NK-92 treated with Interleukin-12 subunit alpha and Interleukin-12 subunit beta, amount 100 ng/mL, for 24 hours (cell line): ENCODE measurements around the gene IFNGR1.
A peak's percentile ranks its signal among the peaks of the same experiment; 100 is the strongest.
"Not testable (repeated sequence)": the region's sequence is repeated elsewhere in the genome, so short reads cannot be mapped to it uniquely, and the experiment has no call there.

Experiments used
- DNase-seq: peaks from one replicate; lab custom pipeline; 2025; lab: John Stamatoyannopoulos, UW

Gene IFNGR1

DNA sequence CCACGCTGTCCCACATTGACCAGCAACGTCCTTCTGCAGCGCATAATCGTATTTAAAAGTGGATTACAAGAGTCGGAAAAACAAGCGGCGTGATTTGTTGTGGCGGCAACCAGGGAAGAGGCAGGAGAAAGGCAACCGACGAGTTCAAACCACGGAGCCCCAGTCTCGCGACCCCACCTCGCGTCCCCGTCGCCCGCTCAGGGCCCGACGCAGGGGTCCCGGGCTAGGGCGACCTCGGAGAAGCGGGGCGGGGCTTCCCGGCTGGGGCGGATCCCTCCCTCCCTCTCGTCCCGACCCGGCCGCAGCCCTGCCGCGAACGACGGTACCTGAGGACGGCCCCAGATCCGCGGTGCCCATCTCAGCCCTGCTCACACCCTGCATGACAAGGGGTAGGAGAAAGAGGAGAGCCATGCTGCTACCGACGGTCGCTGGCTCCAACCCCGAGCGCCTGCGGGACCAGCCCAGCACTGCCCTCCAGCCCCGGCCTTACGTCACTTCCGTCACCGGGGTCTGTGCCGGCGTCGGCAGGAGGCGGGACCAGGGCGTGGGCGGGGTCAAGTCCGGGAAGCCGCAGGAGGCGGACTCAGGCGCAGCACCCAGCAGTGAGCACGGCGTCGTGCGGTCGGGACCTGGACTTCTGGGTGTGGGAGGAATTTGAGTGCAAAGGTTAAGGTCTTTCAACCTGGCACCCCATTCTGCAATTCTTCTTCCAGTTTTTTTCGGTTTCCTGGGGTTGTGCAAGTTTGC is at the start of gene IFNGR1:
Gene IFNGR1, minus strand, starts transcription at position 469 of the 747 bp plus-strand sequence. Its CDS starts 58 bp downstream, at position 411.
- DNase-seq, result peak; percentile 93

DNA sequence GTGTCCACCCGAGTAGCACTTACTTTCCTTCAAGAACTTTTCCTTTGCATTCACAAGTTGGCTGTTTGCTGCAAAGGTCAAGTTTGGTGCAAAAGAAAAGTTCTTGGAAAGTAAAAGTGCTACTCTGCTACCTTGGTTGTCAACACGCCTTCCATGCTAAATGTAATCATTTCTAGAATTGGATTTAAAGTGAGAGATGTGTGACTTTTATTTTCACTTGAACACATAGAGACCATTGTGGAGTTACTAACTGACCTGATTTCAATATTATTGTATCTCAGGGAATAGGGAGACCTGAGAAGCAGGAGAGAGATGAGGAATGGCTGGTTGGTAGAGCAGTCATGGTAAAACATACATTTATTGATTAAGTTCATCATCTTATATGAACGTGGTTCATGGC is 49.7 kb upstream of the IFNGR1 start:
- no peak for DNase-seq

DNA sequence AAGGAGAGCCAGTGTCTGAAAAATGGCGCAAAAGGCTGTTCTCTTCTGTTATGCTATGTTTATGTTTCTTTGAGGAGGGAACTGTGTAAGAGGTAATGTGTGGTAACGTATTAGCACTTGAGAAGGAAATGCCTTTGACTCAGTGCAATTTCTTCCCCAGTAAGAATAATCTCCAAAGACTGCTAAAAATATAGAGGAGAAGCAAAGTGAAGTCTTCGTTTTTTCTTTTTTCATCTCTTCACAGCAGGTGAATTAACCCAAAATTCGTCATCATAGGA is 47.1 kb upstream of the IFNGR1 start:
- no peak for DNase-seq

DNA sequence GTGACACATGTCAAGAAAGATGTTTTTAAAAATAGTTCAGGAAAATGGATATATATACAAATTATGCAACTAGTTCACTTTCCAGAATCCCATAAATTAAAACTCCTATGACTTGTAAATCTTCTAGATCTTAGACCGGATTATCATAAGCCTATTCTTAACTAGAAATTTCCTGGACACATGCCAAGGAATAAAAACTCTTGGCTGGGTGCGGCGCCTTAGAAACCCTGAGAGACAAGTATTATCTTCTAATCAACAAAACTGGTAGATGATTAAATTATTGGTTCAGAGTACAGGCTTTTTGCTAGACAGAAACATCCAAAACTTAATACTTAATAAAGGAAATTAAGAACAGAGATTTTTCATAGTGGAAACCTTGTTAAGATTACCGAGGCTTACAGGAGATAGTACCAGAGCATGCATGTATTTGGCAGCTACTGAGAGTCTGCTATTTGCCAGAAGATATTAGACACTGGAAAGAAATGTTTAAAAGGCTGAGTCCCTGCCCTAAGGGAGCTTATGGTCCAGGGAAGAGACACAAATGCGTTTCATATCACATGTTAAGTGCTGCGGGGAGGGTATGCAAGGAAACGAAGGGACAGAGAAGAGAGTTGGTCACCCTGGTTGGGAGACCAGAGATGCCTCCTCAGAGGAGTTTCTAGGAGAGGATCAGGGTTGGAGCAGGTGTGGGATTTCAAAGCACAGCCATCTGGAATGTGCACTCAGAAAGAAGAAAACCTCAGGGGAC is 46.5 kb upstream of the IFNGR1 start:
- DNase-seq, result no peak

DNA sequence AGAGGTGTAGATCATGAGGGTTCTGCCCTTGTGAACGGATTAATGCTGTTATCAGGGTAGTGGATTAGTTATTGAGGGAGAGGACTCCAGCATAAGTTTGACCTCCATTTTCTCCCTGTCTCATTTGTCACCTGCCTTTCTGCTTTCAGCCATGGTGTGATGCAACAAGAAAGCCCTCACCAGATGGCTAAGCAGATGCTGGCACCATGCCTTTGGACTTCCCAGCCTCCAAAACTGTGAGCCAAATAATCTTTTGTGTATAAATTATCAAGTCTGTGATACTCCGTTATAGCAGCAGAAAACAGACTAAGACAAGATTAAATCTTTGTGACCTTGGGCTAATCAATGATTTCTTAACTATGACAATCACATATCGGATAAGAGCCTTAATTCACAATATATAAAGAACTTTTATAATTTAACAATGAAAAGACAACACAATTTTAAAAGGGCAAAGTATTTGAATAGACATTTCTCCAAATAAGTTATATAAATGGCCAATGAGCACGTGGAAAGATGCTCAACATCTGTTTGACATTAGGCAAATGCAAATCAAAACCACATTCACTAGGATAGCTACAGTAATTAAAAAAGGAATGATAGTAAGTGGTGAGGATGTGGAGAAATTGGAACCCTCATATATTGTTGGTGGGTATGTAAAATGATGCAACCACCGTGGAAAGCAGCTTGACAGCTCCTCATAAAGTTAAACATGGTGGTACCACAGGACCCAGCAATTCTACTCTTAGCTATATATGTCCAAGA is 45.3 kb upstream of the IFNGR1 start:
- no peak for DNase-seq

DNA sequence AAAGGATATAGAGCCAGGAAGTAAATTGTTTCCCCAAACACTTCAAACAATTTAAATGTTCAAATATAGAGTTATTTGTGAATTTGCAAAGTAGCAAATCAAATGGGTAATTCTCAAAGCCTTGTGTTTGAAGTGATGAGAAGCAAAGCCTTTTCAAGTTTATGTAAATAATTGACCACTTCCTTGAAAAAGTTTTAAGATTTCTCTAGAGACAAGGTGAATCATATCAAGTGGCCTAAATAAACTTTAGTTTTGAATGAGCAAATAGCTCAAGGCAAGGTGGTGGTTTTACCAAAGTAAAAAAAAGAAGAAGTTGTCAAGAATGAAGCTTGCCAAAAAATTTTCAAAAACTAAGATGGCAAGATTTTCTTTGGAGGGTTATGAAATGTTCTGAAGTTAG is 42.6 kb upstream of the IFNGR1 start:
- no peak for DNase-seq

DNA sequence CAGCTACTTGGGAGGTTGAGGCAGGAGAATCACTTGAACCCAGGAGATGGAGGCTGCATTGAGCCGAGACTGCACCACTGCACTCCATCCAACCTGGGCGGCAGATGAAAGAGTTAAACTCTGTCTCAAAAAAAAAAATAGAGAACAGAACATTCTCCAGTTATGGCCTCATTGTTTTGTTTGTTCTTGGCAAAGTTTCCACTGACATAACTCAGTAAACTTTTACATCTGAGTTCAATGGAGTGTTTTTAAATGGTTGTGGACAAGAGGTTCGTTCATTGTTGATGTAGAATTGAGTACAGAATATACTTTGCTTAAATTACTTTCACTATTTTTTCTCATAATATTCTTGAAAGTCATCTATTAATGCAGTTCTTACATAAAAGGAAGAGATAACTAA is 42.2 kb upstream of the IFNGR1 start:
- no peak for DNase-seq

DNA sequence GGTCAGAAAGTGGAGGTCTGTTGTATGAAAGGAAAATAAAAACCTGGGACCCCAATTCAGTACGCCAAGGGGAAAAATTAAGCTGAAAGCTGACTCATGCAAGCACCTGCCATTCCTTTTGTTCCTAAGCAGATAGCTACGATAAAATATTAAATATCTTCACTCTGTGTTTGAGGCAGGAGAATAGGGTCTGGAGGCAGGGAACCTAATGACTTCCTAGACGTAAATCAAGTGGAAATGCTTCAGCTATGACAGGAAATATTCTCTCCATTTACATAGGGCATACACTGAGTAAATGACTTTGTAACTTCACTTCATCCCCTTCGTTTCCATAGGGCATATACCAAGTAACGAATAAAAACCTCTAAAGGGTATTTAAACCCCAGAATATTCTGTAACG is 41.0 kb upstream of the IFNGR1 start:
- DNase-seq, result no peak

DNA sequence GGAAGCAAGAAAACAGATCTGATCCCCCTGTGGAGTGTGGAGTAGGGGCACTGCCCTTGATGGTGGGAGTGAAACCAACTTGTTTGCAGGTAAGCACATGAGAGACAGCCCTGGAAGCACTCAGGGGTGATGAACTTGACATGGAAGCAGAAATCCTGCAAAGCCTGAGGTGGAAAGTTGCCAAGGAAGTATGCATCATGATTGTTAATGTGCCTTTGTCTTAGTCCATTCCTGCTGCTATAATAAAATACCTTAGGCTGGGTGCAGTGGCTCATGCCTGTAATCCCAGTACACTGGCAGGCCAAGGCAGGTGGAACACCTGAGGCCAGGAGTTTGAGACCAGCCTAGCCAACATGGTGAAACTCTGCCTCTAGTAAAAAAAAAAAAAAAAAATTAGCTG is 40.2 kb upstream of the IFNGR1 start:
- no peak for DNase-seq

DNA sequence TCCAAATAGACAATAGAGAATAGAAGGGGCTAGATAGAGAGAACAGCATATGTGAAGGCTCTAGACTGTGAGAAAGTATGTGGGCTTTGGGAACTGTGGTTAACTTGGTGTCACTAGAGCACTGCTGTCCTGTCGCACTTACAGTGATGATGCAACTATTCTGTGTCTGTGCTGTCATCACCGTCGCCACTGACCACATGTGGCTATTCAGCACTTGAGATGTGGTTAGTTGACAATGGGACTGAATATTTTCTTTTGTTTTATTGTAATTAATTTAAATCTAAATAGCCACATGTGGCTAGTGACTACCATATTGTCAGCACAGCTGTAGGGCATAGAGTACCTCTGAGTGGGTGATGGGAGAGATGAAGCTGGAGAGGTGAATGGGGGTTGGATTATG is 39.0 kb upstream of the IFNGR1 start:
- peak; percentile 56 for DNase-seq

DNA sequence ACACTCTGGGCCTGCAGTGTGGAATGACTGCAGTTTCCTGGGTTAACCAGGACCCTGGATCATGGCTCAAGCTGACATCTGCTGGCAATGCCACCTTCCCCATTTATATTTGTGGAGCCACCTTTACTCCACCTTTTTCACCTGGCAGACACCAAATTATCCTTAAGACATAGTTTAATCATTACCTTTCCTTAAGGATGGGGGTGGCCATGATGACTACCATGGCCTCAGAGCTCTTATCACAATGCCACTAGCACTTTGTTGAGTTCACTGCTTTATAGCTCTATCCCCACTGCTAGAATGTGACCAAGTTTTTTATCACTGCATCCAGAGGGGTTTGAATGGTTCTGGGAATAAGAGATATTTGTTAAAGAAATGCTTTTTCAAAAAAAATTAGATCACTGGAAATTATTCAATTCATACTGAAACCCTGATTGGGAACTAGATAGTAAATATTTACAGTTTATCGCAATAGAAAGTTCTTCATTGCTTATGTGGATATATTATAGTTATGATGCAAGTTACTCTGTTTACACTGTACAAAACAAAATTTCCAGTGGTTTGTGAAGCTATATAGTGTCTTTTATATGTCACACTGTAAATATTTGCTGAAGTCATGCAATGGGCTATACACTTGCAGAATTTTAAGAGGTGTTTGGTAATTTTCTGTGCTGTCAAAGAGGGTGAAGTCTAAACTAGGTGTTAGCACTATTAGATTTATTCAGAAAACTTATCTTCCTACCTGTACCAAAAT is 37.3 kb upstream of the IFNGR1 start:
- no peak for DNase-seq

DNA sequence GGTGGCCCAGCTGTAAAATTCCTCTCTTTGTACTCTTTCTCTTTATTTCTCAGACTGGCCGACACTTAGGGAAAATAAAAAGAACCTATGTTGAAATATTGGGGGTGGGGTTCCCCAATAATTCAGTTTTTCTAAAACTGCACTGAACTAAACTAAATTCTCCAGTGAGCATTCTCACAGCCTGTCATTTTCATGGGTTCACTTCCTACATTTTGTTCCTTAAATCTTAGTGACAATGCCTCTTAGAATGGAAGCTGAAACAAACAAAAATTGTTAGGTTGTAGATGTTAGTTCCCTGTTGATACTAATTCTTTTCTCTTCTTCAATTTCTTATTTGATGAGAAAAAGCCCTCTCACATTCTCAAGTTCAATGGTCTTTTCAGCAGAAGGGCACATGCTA is 35.8 kb upstream of the IFNGR1 start:
- DNase-seq, result no peak

DNA sequence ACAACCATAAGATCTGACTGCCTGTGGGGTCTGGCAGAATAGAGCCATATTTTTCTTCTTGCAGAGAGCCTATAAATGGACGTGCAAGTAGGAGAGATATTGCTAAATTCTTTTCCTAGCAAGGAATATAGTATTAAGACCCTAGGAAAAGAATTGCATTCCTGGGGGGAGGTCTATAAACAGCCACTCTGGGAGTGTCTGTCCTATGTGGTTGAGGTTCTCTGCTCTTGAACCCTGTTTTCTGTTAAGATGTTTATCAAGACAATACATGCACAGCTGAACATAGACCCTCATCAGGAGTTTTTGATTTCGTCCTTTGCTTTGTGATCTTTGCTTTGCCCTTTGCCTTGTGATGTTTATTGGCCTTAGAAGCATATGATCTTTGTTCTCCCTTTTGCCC is 35.2 kb upstream of the IFNGR1 start:
- not testable (repeated sequence) for DNase-seq

DNA sequence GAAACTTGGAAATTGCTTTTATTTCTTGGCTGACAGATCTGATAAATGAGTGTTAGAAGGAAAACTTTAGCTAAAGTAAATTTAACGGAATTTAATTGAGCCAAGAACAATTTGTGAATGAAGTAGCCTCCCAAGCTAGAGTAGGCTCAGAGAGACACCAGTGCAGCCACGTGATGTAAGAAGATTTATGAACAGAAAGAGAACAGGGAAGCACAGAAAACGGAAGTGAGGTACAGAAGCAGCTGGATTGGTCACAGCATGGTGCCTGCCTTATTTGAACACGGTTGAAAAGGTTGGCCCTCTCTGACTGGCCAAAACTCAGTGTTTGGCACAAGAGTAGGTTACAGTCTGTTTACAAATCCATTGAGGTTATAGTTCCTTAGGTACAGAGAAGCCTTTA is 29.5 kb upstream of the IFNGR1 start:
- DNase-seq, result no peak

DNA sequence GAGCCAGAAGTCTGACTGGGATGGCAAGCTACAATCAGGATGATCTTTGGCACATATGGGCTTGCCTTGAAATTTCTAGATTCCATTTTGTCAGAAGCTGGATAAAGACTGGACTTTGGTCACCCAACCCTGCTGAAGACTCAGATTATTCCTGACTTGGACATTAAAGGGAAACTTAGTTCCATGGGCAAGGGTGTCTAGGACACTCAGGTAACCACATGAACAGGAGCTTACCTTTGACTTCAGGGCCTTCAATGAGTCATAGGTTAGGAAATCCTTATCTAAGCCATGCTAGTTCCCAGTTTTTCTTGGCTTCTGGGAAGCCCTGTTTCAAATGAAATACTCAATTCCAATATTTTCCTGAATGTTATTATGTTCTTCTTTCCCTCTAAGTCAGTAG is 28.5 kb upstream of the IFNGR1 start:
- DNase-seq, result no peak

DNA sequence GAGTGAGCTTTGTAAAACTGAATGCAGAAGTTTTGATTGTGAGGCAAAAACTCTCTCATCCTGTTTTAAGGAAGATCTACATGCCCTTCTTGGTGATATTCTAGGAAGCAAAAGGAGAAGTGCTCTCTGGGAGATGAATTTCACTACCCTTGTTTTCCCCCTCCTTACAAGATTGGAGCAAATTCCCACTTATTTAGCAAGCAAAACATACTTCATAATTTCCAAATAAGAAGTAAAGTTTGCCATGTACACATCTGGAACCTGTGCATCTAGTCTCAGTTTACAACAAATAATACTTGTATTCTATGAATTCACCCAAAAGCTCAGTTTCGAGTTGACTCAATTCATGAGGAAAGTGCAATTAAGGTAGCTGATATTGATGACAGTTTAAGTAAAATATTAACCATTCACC is 27.6 kb upstream of the IFNGR1 start:
- no peak for DNase-seq

DNA sequence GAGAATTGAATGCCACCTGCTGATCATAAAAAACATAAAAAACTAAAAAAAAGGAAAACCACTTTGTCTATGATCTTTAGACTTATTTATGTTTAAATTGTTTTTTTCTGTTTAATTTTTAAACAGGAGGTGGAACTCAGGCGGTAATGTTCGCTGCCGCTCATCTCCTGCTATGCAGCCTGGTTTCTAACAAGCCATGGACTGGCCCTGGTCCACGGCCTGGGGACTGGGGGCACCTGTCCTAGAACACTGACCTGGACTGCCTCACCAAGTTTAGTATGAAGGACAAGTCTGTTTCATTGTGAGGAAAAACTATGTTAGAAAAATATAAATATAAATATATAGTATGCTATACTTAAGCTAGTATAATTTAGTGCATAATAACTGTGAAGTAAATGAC is 27.0 kb upstream of the IFNGR1 start:
- no peak for DNase-seq

DNA sequence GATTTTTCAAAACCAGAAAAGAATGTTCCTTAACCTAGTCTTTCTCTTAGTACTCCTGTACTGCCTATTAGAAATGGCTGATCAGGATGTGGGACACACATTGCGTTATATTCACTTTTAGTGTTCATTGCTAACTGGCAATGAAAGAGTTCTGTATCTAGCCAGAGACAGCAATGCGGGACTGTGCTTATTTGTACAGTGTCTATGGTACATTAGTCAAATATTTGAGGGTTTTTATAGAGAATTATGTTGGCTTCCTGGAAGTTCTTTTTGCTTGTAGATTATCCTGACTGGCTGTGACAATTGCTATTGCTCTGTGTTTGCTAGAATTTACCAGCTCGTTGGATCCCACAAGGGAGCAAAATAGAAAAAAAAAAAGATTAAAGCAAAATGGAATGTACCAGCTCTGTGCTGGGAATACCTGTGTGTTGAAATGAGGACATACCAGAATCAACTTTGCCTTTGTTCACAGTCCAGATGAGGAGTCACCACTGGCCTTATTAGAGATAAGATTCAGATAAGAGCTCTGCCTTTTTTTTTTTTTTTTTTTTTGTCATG is 22.4 kb upstream of the IFNGR1 start:
- no peak for DNase-seq

DNA sequence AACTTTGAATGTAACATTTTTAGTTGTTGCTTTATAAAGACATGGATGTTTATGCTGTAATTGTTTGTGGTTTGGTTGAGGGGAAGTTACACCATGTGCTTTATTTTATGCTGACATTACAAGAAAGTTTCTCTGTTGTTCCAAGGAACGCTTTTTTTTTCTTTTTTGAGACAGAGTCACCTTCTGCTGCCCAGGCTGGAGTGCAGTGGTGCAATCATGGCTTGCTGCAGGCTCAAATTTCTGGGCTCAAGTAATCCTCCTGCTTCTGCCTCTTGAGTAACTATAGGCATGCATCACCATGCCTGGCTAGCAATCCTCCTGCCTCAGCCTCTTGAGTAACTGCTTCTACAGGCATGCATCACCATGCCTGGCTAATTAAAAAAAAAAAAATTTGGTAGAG is 21.0 kb upstream of the IFNGR1 start:
- peak; percentile 21 for DNase-seq

DNA sequence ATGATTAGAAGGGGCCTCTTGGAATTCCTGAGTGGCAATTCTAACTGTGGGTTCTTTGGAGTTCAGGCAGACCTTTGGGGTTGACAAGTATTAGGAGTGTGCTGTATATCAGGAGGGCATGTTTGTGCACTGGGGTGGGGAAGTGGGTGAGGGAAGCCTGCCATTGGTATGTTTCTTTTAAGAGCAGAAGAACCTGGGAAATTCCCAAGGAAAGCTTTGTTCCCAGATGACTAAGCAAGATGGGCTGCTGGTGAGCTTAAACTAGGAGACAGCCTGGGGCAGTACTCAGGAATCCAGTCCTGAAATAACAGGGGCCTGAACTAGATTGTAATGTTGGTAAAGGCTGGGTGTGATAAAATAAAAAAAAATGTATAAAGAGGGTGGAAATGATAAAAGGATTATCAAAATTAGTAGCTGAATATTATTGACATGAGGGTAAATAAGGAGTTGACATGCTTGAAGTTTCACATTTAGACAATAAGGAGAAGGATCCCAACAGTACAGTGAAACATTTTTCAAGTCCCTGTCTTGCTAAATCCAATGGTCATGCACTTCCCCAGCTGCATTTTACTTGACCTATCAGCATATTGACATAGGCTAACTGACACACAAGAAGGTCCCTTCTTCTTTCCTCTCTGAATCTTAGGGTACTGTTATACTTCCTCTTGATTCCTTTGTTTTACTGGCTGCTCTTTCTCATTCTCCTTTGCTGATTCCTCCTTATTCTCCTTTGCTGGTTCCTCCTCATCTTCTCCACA is 18.4 kb upstream of the IFNGR1 start:
- DNase-seq, result no peak

DNA sequence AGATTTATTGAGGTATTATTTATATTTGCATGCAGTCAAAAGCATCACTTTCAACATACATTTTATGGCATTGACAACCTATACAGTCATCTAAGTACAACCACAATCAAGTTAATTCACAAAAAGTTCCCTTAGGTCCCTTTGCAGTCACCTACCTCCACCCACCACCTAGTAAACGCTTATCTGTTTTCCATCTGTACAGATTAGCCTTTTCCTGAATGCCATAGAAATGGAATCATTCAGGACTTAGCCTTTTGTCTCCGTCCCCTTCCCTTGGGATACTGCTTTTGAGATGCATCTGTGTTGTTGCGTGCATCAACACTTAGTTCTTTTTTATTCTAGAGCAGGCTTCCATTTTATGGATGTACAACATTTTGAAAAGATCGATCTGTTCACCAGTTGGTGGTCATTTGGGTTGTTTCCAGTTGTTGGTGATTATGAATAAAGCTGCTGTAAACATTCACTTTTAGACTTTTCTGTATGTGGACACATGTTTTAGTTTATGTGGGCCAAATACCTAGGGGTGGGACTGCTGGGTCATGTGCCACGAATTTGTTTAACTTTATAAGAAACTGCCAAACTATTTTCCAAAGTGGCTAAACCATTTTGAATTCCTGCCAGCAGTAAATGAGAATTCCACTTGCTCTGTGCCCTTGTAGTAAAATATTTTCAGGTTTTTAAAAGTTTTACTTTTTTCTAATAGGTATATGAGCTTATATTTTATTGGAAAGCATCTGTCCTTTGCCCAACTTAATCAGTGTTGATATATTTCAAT is 17.6 kb upstream of the IFNGR1 start:
- DNase-seq, result no peak
